Pancreas (tissue), 10 donors: Measurements from ENCODE around the gene MCIDAS. TPM values are rescaled to one million over a fixed set of nuclear protein-coding genes. Genes with fewer than 3 reads are reported as not detected.

ENCODE experiments used
- ATAC-seq, 4 donors: fragments of 200-7000 bp; cut with Tn5 transposase; one replicate each; pipeline versions ENCODE4 v1.8.0 to v1.9.1; 2020; ENCODE audit warnings: mild to moderate bottlenecking in 4 of 4, moderate library complexity in 4 of 4
- DNase-seq, 6 donors: peaks; one replicate each; pipeline ENCODE4 v3.0.0-alpha.2; 2020
- FAIRE-seq: peaks from 2 replicates; lab custom pipeline; 2012; peaks lifted over from hg19 to GRCh38; lab: Jason Lieb, UNC
- H3K27ac ChIP-seq, 4 donors: fragments of 200-600 bp; sonication (generic); 1 replicate in 3 of 4; 2 replicates in 1 of 4; pipeline versions ENCODE4 v1.5.0 to v1.8.0; 2020
- H3K27me3 ChIP-seq, 4 donors: fragments of 200-600 bp; one replicate each; pipeline ENCODE4 v1.8.0; 2021
- H3K36me3 ChIP-seq, 3 donors: fragments of 200-600 bp; sonication (generic) in 1 of 3; one replicate each; pipeline versions ENCODE4 v1.5.0 to v1.8.0; 2020 to 2021
- H3K4me1 ChIP-seq, 3 donors: fragments of 200-600 bp; one replicate each; pipeline ENCODE4 v1.8.0; 2021
- H3K4me3 ChIP-seq, 4 donors: fragments of 200-600 bp; sonication (generic) in 2 of 4; one replicate each; pipeline versions ENCODE4 v1.5.0 to v1.8.0; 2020 to 2021
- H3K9me3 ChIP-seq, 4 donors: fragments of 200-600 bp; one replicate each; pipeline ENCODE4 v1.8.0; 2021
- CTCF ChIP-seq, 4 donors: fragments of 200-600 bp; sonication (generic) in 3 of 4; IDR thresholded peaks; one replicate each; pipeline versions ENCODE4 v1.5.0 to v1.8.0; 2021; ENCODE audit warnings: antibody characterized with exemption in 4 of 4
- WGBS, 2 donors: extraction: QIAGEN DNeasy Blood & Tissue Kit; methylation state at CpG; one replicate each; pipeline ENCODE4 v1.1.7; 2013; 5-methylcytosine and 5-hydroxymethylcytosine counted together
- intact Hi-C, 3 donors: fragments of 100-400 bp; cut with DNase I; formaldehyde crosslinking; loops; one replicate each; pipeline versions ENCODE4 v1.11.1 to v1.14.2; 2022
- polyA plus RNA-seq, 2 donors: library from polyadenylated mRNA; stranded (reverse); fragments of 200-250 nt; gene quantifications; one replicate each; pipeline ENCODE4 v1.2.3, GENCODE V29; 2013
- total RNA-seq, 6 donors: library from RNA; stranded (reverse); fragmentation: NEBNext Ultra II Directional in 4 of 6; extraction: Animal tissue kit (Norgen Biotek cat#: 25700) in 4 of 6; gene quantifications; one replicate each; pipeline versions ENCODE4 v1.2.1 to v1.2.4, GENCODE V29; 2021 to 2023
- donor health status: healthy with polysubstance abuse.
- donor health status: DM: no; HTN: no; CAD: no; lungs with moderate emphysema.
- donor health status: DM: no; HTN: no; CAD: no.
- donor health status: control.
- donor health status: control.
- donor health status: Bipolar disorder and iron deficiency.
- donor health status: DM: yes; HTN: yes; CAD: no.
- donor health status: DM: no; HTN: no; CAD: no.
- donor health status: DM: no; HTN: no; CAD: no.
- donor health status: DM: yes; HTN: yes; CAD: no.

The MCIDAS gene
- total and polyA plus RNA-seq, 8 donors, result 0.16 to 1.2 (median 0.57) TPM

- intact Hi-C loops, result loop anchor here in 1 of 3 donors (10.0 kb wide), 1 partner anchor 53 kb away; the partner anchor contains the start of gene CDC20B
- ATAC-seq, result no peak
- Histone ChIP-seq H3K27ac (peak overlapping the region in 2 of 4 donors; percentile 29 to 52), H3K4me3 (peak overlapping the region; percentile 26 to 71 (median 44)), H3K27me3 (peaks cover 0 to 3% (median 0%) of the 10 kb centered on the region in 4 donors), H3K36me3 (no peaks in the 10 kb centered on the region), H3K9me3 (no peaks in the 10 kb centered on the region), H3K4me1 (peaks cover 0 to 7% (median 0%) of the 10 kb centered on the region in 3 donors)
- no peak for FAIRE-seq
- no peak for DNase-seq
- TF ChIP-seq CTCF (IDR thresholded peaks at IDR 0.05), result no peak
- WGBS, 2 donors, result 13% methylated on average over 30 of the region's 30 CpGs
These were observed 732 bp upstream of the MCIDAS start for GRCh38 chr5:55227664-55228430.

DNA sequence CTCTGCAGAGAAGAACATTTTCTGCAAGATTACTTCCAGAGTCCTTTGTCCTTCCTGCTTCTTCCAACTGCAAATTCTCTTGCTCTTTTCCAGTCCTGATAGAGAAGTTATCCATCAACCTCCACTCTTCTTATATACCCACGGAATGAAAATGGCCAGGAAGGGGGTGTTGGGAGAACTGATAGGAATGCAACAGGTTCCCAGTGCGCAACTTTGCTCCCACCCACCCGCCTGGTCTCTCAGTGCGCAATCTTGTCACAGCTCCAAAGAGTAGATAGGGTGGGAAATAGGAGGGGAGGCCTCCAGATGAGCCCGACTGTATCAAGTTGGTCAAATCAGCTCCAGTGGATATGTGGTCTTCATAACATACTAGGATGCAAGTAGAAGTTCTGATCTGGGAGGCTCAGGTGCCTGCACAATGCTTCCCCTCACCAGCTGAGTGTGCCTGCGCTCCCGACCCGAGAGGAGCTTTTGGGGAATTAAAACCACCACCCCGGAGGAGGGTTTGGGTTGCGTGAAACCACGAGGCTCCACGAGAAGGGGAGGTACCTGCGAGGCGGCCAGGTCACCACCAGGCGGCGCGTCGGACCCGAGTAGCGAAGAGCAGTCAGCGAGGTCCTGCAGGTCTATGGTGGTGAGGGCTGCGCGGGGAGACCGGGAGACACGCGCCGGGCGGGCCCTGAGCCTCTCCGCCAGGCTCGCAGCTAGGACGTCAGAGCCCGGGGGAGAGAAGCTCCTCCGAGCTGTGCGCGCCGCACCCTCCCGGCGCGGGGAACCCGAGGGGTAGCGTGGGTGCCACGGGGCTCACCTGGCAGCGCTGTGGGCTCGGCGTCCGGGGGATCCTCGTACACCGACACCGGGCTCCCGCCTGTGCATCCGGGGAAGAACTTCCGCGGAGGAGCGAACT lies 835 bp downstream of the MCIDAS start:
- Histone ChIP-seq H3K27me3 (no peaks in the 10 kb centered on the region), H3K4me1 (peaks cover 0 to 7% (median 0%) of the 10 kb centered on the region in 3 donors), H3K27ac (peak overlapping the region in 2 of 4 donors; percentile 29 to 52), H3K4me3 (peak overlapping the region; percentile 26 to 71 (median 44)), H3K36me3 (no peaks in the 10 kb centered on the region), H3K9me3 (no peaks in the 10 kb centered on the region)
- intact Hi-C loops, result loop anchor here in 1 of 3 donors (10.0 kb wide), 1 partner anchor 51 kb away; the partner anchor contains the start of gene CDC20B
- TF ChIP-seq CTCF (IDR thresholded peaks at IDR 0.05), result peak; percentile 29 to 54 (median 43)
- no peak for FAIRE-seq
- peak in 5 of 6 donors; percentile 66 to 87 (median 70) for DNase-seq
- peak; percentile 63 to 75 (median 70) for ATAC-seq
- WGBS, 2 donors, result 8 to 10% methylated on average over 37 to 54 of the region's 54 CpGs

- Histone ChIP-seq H3K27me3 (no peaks in the 10 kb centered on the region), H3K4me1 (peaks cover 0 to 7% (median 0%) of the 10 kb centered on the region in 3 donors), H3K4me3 (no peak overlapping the region), H3K36me3 (no peaks in the 10 kb centered on the region), H3K27ac (no peak overlapping the region), H3K9me3 (no peaks in the 10 kb centered on the region)
- TF ChIP-seq CTCF (IDR thresholded peaks at IDR 0.05), result no peak
- FAIRE-seq (no peak), ATAC-seq (no peak), DNase-seq (no peak)
- intact Hi-C loops, result loop anchor here in 1 of 3 donors (10.0 kb wide), 1 partner anchor 51 kb away; the partner anchor contains the start of gene CDC20B
These were observed 1.8 kb downstream of the MCIDAS start for GRCh38 chr5:55225346-55225745.

- no peak for TF ChIP-seq CTCF (IDR thresholded peaks at IDR 0.05)
- no peak for DNase-seq
- no peak overlapping the region for H3K27ac ChIP-seq
- 71 to 74% methylated on average over 7 of the region's 7 CpGs for WGBS, 2 donors
- no peak for ATAC-seq
- peaks cover 6 to 19% (median 9%) of the 10 kb centered on the region in 3 donors for H3K4me1 ChIP-seq
- FAIRE-seq, result no peak
- H3K36me3 ChIP-seq, result no peaks in the 10 kb centered on the region
- H3K9me3 ChIP-seq, result no peaks in the 10 kb centered on the region
- H3K4me3 ChIP-seq, result no peak overlapping the region
- no peaks in the 10 kb centered on the region for H3K27me3 ChIP-seq
- intact Hi-C loops, result loop anchor here in 1 of 3 donors (10.0 kb wide), 1 partner anchor 49 kb away; the partner anchor contains the start of gene CDC20B
These were observed 3.3 kb downstream of the MCIDAS start for GRCh38 chr5:55223812-55224240.
